Suppressor macrophage treated with lipopolysaccharide for 1 hour (primary cell): ENCODE measurements around the gene SAMD4A.

Source experiments
- DNase-seq, 3 donors: peaks; one replicate each; pipeline ENCODE4 v3.0.0-alpha.2; 2020 to 2022

SAMD4A gene

GRCh38 chr14:54839701-54840119 lies 272.8 kb downstream of the SAMD4A start:
- DNase-seq: no peak

GRCh38 chr14:54840336-54840735 lies 273.4 kb downstream of the SAMD4A start:
- DNase-seq: no peak

GRCh38 chr14:54840798-54841197 lies 273.9 kb downstream of the SAMD4A start:
- DNase-seq: no peak
